ENCODE data around the gene ARHGEF7.

GRCh38 chr13:111256946-111257345 is 141.8 kb downstream of the ARHGEF7 start:
- no peak for TF ChIP-seq CTCF (IDR thresholded peaks at IDR 0.05; ENCODE audit: low read length)
- TF ChIP-seq EZH2 (IDR thresholded peaks at IDR 0.05; ENCODE audit: borderline replicate concordance, low read length) = no peak
